GM12875 (cell line): ENCODE measurements around the gene TBC1D10A.

Source experiments
- H3K4me3 ChIP-seq: one replicate; pipeline ENCODE4 v1.5.1; 2011; ENCODE audit warnings: low read depth, low read length, control low read depth
- CTCF ChIP-seq: IDR thresholded peaks from 2 replicates; pipeline ENCODE4 v1.5.1; 2011; ENCODE audit warnings: low read depth, mild to moderate bottlenecking, control low read depth, inconsistent platforms, low read length, moderate library complexity, borderline replicate concordance; ENCODE audit not compliant: insufficient read depth

TBC1D10A gene

GRCh38 chr22:30370641-30371230 lies 44.0 kb upstream of the TBC1D10A start:
- no peak overlapping the region for H3K4me3 ChIP-seq
- TF ChIP-seq CTCF = no peak

GRCh38 chr22:30368420-30368819 lies 41.7 kb upstream of the TBC1D10A start:
- H3K4me3 ChIP-seq = no peak overlapping the region
- TF ChIP-seq CTCF = no peak

- TF ChIP-seq CTCF = no peak
- no peak overlapping the region for H3K4me3 ChIP-seq
Measured at GRCh38 chr22:30365891-30366290, 39.1 kb upstream of the TBC1D10A start.

GRCh38 chr22:30362651-30363281 lies 36.0 kb upstream of the TBC1D10A start:
- TF ChIP-seq CTCF = no peak
- no peak overlapping the region for H3K4me3 ChIP-seq

DNA sequence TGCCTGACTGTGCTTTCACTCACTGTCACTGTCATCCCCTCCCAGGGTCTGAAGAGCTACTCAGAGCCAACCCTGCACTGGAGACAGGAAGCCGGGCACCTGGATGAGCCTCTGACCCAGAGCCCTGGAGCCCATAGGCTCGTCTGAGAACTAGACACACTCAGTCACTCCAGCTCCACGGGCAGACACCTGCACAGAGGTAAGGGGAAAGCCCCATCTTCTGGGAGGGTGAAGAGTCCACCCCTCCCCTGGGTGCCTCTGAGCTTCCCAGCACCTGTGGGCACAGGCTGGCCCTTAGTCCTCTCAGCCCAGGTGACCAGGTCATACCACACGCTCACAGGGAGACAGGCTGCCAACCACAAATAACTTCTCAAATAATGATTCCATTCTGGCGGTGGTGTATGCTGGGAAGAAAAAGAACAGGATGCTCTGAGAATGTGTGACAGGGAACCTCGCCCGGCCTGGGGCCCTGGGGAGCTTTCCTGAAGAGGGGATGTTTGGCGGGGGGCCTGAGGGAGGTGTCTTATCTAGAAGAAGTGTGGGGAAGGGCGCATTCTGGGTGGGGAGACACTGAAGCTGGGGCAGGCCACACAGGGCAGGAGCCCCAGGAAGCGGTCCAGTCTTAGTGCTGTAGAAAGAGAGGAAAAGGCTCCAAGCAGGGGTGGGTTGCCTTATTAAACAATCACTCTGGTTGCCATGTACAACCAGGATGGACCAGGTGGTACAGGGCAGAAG lies 35.3 kb upstream of the TBC1D10A start:
- no peak overlapping the region for H3K4me3 ChIP-seq
- no peak for TF ChIP-seq CTCF

GRCh38 chr22:30358541-30358940 lies 31.8 kb upstream of the TBC1D10A start:
- no peak for TF ChIP-seq CTCF
- no peak overlapping the region for H3K4me3 ChIP-seq
